A549 treated with CpdA at 1 μM for 4 hours (cell line): ENCODE results near the gene GDAP1L1. TPM values are rescaled to one million over a fixed set of nuclear protein-coding genes. Genes with fewer than 3 reads are reported as not detected.

Experiments
- total RNA-seq: library from RNA; stranded (reverse); fragments of 200-300 nt; extraction: Qiagen RNA extraction; gene quantifications from 5 replicates; pipeline ENCODE4 v1.2.3, GENCODE V29; 2022; ENCODE audit warnings: low read depth

GDAP1L1 gene
- 0.16 TPM in 1 of 5 replicates, not detected in the others for total RNA-seq

GRCh38 chr20:44247131-44247571 is at the start of gene GDAP1L1:
TSS of gene GDAP1L1 (plus strand) at chr20:44247308. CDS start at chr20:44247335, 27 bp downstream.

GRCh38 chr20:44210406-44211176 is 36.5 kb upstream of the GDAP1L1 start, which contains the start of gene OSER1:
TSS of gene OSER1 (minus strand) at chr20:44210771. CDS start at chr20:44206957, 3,814 bp downstream.

GRCh38 chr20:44310664-44311639 is 63.8 kb downstream of the GDAP1L1 start, which contains the start of gene FITM2:
TSS of gene FITM2 (minus strand) at chr20:44311202. CDS start at chr20:44311148, 54 bp downstream.

Other genes with a start within 250 kb of the GDAP1L1 start
- gene JPH2, start 60.1 kb upstream of the GDAP1L1 start, total RNA-seq = 0.58 to 0.99 TPM (median 0.83 TPM) in 5 replicates
- 45.8 to 57.0 TPM (median 53.3 TPM) in 5 replicates for gene OSER1, start 36.5 kb upstream of the GDAP1L1 start, total RNA-seq
- 7.1 to 8.5 TPM (median 7.3 TPM) in 5 replicates for gene FITM2, start 63.9 kb downstream of the GDAP1L1 start, total RNA-seq
- 0.09 to 0.62 TPM (median 0.44 TPM) in 4 of 5 replicates, not detected in the other for gene R3HDML, start 89.7 kb downstream of the GDAP1L1 start, total RNA-seq
- gene HNF4A, start 108.4 kb downstream of the GDAP1L1 start, total RNA-seq = 11.4 to 15.6 TPM (median 12.9 TPM) in 5 replicates
- gene TTPAL, start 228.6 kb downstream of the GDAP1L1 start, total RNA-seq = 11.5 to 15.2 TPM (median 13.3 TPM) in 5 replicates